GM19043 (cell line): ENCODE results near the gene FAM135A.
"Not testable (repeated sequence)": the region's sequence is repeated elsewhere in the genome, so short reads cannot be mapped to it uniquely, and the experiment has no call there.

Source experiments
- ATAC-seq: cut with Tn5 transposase; IDR thresholded peaks from one replicate; pipeline ENCODE4 v1.9.1; 2021; ENCODE audit warnings: low read depth; ENCODE audit not compliant: unreplicated experiment

FAM135A gene

GRCh38 chr6:70395301-70395672, 18.0 kb upstream of the FAM135A start:
- ATAC-seq: no peak

- no peak for ATAC-seq
These were observed 17.1 kb upstream of the FAM135A start for GRCh38 chr6:70396163-70396562.

DNA sequence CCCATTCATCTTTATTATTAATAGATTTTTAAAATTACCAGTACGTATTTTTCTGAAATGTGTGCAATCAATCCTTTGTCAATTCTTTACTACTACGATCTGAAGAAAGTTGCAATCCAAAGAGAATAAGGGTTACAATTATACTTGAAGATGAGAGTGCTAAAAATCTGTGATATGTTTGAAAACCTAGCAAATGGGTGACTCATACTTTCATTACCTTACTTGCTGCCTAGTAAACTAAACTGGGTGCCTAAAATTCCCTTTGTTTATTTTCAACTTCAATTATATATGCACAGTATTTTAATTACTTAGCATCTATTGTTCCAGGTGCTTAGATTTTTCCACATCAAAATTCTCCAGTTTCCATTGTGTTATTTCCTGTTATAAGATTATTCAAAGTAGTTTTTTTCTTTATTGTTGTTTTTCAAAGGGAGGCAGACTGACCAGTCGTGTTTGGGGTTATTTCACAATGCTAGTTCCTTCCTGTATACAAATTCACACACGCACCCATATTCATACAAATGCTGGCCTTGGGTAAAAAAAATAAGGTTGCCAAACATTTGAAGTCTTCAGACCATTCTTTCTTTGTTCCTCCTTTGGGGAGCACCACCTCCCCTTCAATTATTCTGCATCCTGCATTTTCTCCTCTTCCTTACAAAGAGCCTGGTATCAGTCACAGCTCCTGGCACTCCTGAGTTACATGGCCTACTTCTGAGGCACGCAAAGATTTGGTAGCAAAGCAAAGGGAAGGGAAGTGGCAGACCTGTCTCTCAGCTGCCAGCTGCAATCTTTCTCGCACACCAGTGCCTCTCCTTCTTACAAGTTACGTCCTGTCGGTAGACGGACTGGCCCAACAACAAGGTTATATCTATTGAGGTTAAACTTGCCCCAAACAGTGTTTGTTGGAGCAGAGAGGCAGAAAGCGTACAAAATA, 16.2 kb upstream of the FAM135A start:
- ATAC-seq: no peak

GRCh38 chr6:70398783-70399728, 14.3 kb upstream of the FAM135A start:
- no peak for ATAC-seq

- no peak for ATAC-seq
These were observed 8.7 kb upstream of the FAM135A start for GRCh38 chr6:70404658-70405057.

DNA sequence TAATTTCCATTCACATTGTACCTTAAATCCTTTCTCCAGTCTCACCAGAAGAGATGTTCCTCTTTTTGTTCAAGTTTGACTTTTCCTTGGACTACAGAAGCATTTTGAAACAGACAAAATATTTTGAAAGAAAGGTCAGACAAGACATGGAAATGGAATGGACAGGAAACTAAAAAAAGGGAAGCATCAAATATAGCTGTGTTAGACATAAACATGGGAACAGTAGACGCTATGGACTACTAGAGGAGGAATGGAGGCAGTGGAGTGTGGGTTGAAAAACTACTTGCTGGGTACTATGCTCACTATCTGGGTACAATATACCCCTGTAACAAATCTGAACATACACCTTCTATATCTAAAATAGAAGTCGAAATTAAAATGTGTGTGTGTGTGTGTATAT, 4.1 kb upstream of the FAM135A start:
- ATAC-seq: no peak

GRCh38 chr6:70411542-70412251, 1.6 kb upstream of the FAM135A start:
- ATAC-seq: no peak

GRCh38 chr6:70412252-70413113, 825 bp upstream of the FAM135A start:
- peak; percentile 9 for ATAC-seq

GRCh38 chr6:70413992-70414494, 735 bp downstream of the FAM135A start:
- no peak for ATAC-seq

- ATAC-seq: no peak
These were observed 1.5 kb downstream of the FAM135A start for GRCh38 chr6:70414813-70415212.

DNA sequence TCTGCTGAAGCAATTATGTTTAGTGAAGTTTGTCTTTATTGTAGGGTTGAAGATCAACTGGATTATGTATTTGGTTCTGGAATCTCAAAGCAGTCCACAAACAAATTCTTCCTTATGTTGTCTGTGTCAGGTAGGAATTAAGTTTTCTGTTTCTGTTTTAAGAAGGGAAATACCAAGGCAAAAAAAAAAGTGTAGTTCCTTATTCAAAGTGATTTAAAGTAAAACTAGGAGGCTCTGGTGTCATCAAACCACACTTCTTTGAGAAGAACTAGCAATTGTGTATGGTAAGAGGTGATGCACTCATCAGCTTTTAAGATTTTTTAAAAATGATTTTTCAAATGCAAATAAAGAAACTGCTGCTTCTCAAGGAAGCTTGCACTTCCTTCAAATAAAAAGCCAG, 1.9 kb downstream of the FAM135A start:
- ATAC-seq: no peak

- ATAC-seq: no peak
These were observed 2.4 kb downstream of the FAM135A start for GRCh38 chr6:70415660-70416059.

DNA sequence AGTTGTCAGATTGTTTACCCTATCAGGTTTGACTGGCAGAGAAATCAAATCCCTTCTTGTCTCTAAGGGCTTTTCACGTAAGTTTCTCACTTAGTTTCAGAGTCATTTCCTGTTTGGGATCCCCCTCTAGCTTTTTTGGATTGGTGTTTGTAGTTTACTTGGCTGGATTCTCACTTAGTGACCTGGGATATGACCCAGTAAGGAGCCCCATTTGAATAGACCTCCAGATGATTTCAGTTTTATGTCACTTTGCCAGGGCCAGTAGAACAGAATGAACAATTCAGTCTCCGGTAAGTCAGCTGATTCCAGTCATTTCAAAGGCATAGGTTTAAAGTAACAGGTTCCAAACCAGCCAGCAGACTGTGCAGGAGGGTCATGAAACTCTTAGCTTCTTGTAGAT, 8.2 kb downstream of the FAM135A start:
- ATAC-seq: no peak

DNA sequence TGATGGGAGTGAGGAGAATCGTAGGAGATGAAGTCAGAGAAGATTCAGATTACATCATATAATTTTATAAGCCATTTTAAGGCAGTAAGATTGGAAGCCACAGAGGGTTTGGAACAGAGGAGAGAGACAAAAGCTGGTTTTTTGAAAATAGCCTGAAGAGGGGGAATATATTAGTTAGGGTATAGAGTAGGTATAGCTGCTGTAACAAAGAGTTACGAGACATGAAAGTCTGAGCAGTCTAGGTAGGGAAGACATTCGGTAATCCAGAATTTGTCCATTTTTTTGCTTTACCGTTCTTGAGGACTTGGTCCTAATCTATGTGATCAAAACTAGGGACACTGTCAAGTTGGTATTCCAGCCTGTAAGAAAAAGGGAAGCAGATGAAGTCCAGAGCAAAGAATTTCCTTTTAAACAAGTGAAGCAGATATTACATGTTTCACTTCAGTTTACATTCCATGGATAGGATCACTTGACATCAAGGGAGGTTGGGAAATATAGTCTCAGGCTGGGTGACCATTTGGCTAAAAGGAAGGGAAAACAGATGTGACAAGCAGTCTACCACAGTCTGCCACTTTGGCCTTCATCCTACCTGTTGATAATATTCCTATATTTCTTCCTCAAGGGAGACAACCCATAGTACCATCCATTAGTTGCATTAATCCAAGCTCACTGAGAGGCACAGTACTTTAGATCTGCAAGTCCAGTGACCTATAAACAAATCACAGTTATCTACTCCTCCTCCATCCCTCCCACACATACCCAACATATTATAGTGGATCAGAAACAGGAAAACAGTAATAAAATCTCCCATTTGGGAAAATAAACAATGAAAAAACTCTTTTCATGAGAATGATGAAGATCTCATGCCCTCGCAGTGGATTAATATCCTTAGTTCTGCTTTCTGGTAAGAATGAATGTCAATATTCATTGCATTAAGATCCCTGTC, 10.2 kb downstream of the FAM135A start:
- no peak for ATAC-seq

DNA sequence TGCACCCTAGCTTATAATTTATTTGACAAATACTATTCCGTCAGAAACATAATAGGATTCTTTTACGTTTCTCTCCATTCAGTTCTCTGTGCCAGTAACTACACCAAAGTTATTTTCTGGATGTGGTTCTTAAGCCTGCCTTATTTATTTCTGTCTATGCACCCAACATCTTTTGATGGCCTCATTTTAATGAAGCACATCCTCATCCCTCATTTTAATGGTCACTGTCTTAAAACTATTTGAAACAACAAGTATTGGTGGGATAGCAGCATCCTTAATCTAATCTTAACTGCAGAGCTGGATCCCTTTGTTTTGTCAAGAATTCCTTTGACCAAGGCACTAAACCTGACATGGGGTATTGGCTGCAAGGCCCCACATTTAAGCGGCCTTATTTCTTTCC, 11.0 kb downstream of the FAM135A start:
- ATAC-seq: no peak

DNA sequence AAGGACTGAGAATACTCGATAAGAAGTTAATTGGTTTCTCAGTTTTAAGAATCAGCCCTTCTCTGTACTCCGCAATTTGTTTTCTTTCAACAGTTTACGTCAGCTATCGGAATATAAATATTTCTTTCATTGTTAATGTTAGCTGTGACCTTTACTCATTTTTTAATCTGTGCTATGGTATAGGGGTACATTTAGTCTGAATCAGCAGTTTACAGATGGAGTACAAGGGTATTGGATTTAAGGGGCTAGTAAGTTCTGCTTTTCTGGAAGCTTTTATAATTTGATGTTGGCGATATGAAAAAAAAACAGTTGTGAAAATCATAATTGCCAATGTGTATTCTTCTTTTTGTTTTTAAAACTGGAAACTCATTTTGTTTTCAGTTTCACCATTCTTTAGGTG, 23.0 kb downstream of the FAM135A start:
- no peak for ATAC-seq

GRCh38 chr6:70445001-70445400, 31.7 kb downstream of the FAM135A start:
- no peak for ATAC-seq

DNA sequence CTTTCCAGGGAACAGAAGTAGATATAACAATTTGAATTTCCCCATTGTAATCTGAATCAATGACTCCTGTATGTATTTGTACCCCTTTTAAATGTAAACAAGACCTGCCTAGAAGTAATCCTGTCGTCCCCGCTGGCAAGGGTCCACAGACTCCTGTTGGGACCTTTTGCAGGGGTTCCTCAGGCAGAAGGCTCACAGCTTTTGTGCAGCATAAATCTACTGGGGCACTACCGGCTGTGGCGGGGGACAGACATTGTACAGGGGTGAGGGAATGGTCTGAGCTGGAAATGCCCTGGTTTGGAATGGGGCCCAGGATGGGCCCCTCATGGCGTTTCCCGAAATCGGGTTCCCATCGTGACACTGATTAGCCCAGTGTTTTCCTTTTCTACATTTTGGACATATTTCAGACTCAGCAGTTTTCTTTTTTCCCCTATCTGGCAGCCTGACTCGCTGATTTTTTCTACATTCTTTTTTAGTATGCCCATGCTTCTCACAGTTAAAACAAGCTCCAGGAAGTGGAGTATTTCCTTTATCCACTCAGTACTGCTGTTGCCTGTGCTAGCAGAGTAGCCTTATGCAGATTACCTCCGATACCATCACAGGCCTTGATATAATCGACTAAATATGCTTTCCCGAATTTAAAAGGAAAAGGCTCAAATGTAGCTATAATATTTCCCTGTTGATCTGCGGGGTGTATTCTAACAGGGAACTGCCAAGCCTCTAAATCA, 34.2 kb downstream of the FAM135A start:
- ATAC-seq: not testable (repeated sequence)
